AG10803 (cell line): ENCODE results near the gene EID2.

Source experiments
- DNase-seq: peaks from one replicate; pipeline ENCODE4 v3.0.0; 2010; ENCODE audit warnings: low read depth
- H3K4me3 ChIP-seq: 2 replicates; pipeline ENCODE4 v1.5.1; 2011; ENCODE audit warnings: mild to moderate bottlenecking, low read length, control low read depth
- CTCF ChIP-seq: conservative IDR thresholded peaks from 2 replicates; pipeline ENCODE4 v1.5.1; 2011; ENCODE audit warnings: mild to moderate bottlenecking, low read length, control low read depth, inconsistent platforms

EID2 gene

GRCh38 chr19:39566064-39566463 is 26.1 kb upstream of the EID2 start:
- no peak for TF ChIP-seq CTCF
- no peak overlapping the region for H3K4me3 ChIP-seq
- DNase-seq, result no peak

GRCh38 chr19:39563408-39563807 is 23.4 kb upstream of the EID2 start:
- H3K4me3 ChIP-seq, result no peak overlapping the region
- no peak for DNase-seq
- no peak for TF ChIP-seq CTCF

GRCh38 chr19:39558624-39559117 is 18.7 kb upstream of the EID2 start:
- no peak for DNase-seq

GRCh38 chr19:39557811-39558623 is 18.1 kb upstream of the EID2 start:
- no peak for DNase-seq
- no peak for TF ChIP-seq CTCF
- H3K4me3 ChIP-seq, result no peak overlapping the region

More at GRCh38 chr19:39558624-39559117, 18.7 kb upstream of the EID2 start:
- no peak for TF ChIP-seq CTCF
- no peak overlapping the region for H3K4me3 ChIP-seq

- no peak overlapping the region for H3K4me3 ChIP-seq
- no peak for TF ChIP-seq CTCF
- DNase-seq, result no peak
Measured at GRCh38 chr19:39555883-39556282, 15.9 kb upstream of the EID2 start.

GRCh38 chr19:39554701-39555311 is 14.8 kb upstream of the EID2 start:
- no peak for TF ChIP-seq CTCF
- no peak overlapping the region for H3K4me3 ChIP-seq
- no peak for DNase-seq
